ENCODE data around the gene TEAD1. TPM values are rescaled to one million over a fixed set of nuclear protein-coding genes. Genes with fewer than 3 reads are reported as not detected.

The TEAD1 gene
- total RNA-seq, 1 experiment from 2014 or later = 106 TPM

- H3K27ac ChIP-seq = no peak overlapping the region
- H2AFZ ChIP-seq = no peak overlapping the region
- no peak overlapping the region for H3K4me2 ChIP-seq
- no peaks in the 10 kb centered on the region for H4K20me1 ChIP-seq (ENCODE audit: insufficient read depth)
- CTCF ChIA-PET = no interaction called here
- H3K27me3 ChIP-seq (ENCODE audit: insufficient read depth, low read depth) = no peaks in the 10 kb centered on the region
- H3K9me2 ChIP-seq (ENCODE audit: insufficient read depth) = no peaks in the 10 kb centered on the region
- no peaks in the 10 kb centered on the region for H3K4me1 ChIP-seq (replicated peaks; ENCODE audit: insufficient read depth)
- intact Hi-C loops (cut with micrococcal nuclease; ENCODE audit: unreplicated experiment) = no loop called here
- H3K36me3 ChIP-seq (ENCODE audit: low read depth) = no peaks in the 10 kb centered on the region
- no peak for DNase-seq
- H3K9me3 ChIP-seq (ENCODE audit: insufficient read depth, low read depth) = peaks cover 13% of the 10 kb centered on the region; the same call in 1 of the 2 replicates
- no peaks in the 10 kb centered on the region for H3K79me2 ChIP-seq (ENCODE audit: low read depth)
- POLR2A ChIA-PET (ENCODE audit: unreplicated experiment) = no interaction called here
- BruUV-seq (replicated peaks) = no TSS peak
- H3F3A ChIP-seq (ENCODE audit: insufficient read depth, low read depth) = no peaks in the 10 kb centered on the region
- no peak overlapping the region for H3K4me3 ChIP-seq
- TF ChIP-seq CTCF (conservative IDR thresholded peaks at IDR 0.05) = no peak
- TF ChIP-seq EZH2 (IDR thresholded peaks at IDR 0.05; ENCODE audit: low read depth) = no peak
These were observed 47.6 kb upstream of the TEAD1 start for GRCh38 chr11:12626616-12627015.

GRCh38 chr11:12628314-12628713 lies 45.9 kb upstream of the TEAD1 start:
- H3K4me1 ChIP-seq (replicated peaks; ENCODE audit: insufficient read depth) = no peaks in the 10 kb centered on the region
- POLR2A ChIA-PET (ENCODE audit: unreplicated experiment) = no interaction called here
- intact Hi-C loops (cut with micrococcal nuclease; ENCODE audit: unreplicated experiment) = no loop called here

GRCh38 chr11:12629601-12630313 lies 44.5 kb upstream of the TEAD1 start:
- Histone ChIP-seq H3K9me3 (ENCODE audit: insufficient read depth, low read depth) (0 out of 2 replicates have a peak, but pooled peaks cover 2% of the 10 kb centered on the region), H3K27ac (no peak overlapping the region), H3K9me2 (ENCODE audit: insufficient read depth) (no peaks in the 10 kb centered on the region), H3K4me2 (no peak overlapping the region), H3K4me3 (no peak overlapping the region), H2AFZ (no peak overlapping the region), H3K4me1 (replicated peaks; ENCODE audit: insufficient read depth) (no peaks in the 10 kb centered on the region), H3K79me2 (ENCODE audit: low read depth) (no peaks in the 10 kb centered on the region), H3F3A (ENCODE audit: insufficient read depth, low read depth) (no peaks in the 10 kb centered on the region), H4K20me1 (ENCODE audit: insufficient read depth) (no peaks in the 10 kb centered on the region), H3K36me3 (ENCODE audit: low read depth) (no peaks in the 10 kb centered on the region), H3K27me3 (ENCODE audit: insufficient read depth, low read depth) (no peaks in the 10 kb centered on the region)
- no peak for DNase-seq
- ChIA-PET POLR2A (ENCODE audit: unreplicated experiment) (no interaction called here), CTCF (no interaction called here)
- intact Hi-C loops (cut with micrococcal nuclease; ENCODE audit: unreplicated experiment) = no loop called here
- no TSS peak for BruUV-seq (replicated peaks)
- TF ChIP-seq EZH2 (IDR thresholded peaks at IDR 0.05; ENCODE audit: low read depth) = no peak
- TF ChIP-seq CTCF (conservative IDR thresholded peaks at IDR 0.05) = no peak

More at GRCh38 chr11:12628314-12628713, 45.9 kb upstream of the TEAD1 start:
- no peak overlapping the region for H3K27ac ChIP-seq
- no peak overlapping the region for H2AFZ ChIP-seq
- H4K20me1 ChIP-seq (ENCODE audit: insufficient read depth) = no peaks in the 10 kb centered on the region
- H3K9me2 ChIP-seq (ENCODE audit: insufficient read depth) = no peaks in the 10 kb centered on the region
- CTCF ChIA-PET = no interaction called here
- H3F3A ChIP-seq (ENCODE audit: insufficient read depth, low read depth) = no peaks in the 10 kb centered on the region
- DNase-seq = no peak
- no peak overlapping the region for H3K4me2 ChIP-seq
- no peaks in the 10 kb centered on the region for H3K79me2 ChIP-seq (ENCODE audit: low read depth)
- peaks cover 13% of the 10 kb centered on the region; the same call in 1 of the 2 replicates for H3K9me3 ChIP-seq (ENCODE audit: insufficient read depth, low read depth)
- no peak for TF ChIP-seq CTCF (conservative IDR thresholded peaks at IDR 0.05)
- no peak for TF ChIP-seq EZH2 (IDR thresholded peaks at IDR 0.05; ENCODE audit: low read depth)
- no peaks in the 10 kb centered on the region for H3K36me3 ChIP-seq (ENCODE audit: low read depth)
- H3K27me3 ChIP-seq (ENCODE audit: insufficient read depth, low read depth) = no peaks in the 10 kb centered on the region
- no peak overlapping the region for H3K4me3 ChIP-seq
- BruUV-seq (replicated peaks) = no TSS peak
